ENCODE measurements around the gene ARHGEF7. TPM values are rescaled to one million over a fixed set of nuclear protein-coding genes. Genes with fewer than 3 reads are reported as not detected.
"Not testable (repeated sequence)": the region's sequence is repeated elsewhere in the genome, so short reads cannot be mapped to it uniquely, and the experiment has no call there.

The ARHGEF7 gene
- total RNA-seq, 4 donors from 2014 or later = 42.8 to 125 (median 61.1) TPM

- WGBS, 2 donors = 97 to 98% methylated on average over 6 of the region's 6 CpGs
- peak in 1 of 2 donors; percentile 1 for DNase-seq (ENCODE audit: low spot score in 2 of 2)
- H3K4me3 ChIP-seq (ENCODE audit: low read depth, poor library complexity, severe bottlenecking) = no peak overlapping the region
- intact Hi-C loops (cut with DNase I; ENCODE audit: low total_unique reads) = no loop called here
- TF ChIP-seq, protein P1, sequence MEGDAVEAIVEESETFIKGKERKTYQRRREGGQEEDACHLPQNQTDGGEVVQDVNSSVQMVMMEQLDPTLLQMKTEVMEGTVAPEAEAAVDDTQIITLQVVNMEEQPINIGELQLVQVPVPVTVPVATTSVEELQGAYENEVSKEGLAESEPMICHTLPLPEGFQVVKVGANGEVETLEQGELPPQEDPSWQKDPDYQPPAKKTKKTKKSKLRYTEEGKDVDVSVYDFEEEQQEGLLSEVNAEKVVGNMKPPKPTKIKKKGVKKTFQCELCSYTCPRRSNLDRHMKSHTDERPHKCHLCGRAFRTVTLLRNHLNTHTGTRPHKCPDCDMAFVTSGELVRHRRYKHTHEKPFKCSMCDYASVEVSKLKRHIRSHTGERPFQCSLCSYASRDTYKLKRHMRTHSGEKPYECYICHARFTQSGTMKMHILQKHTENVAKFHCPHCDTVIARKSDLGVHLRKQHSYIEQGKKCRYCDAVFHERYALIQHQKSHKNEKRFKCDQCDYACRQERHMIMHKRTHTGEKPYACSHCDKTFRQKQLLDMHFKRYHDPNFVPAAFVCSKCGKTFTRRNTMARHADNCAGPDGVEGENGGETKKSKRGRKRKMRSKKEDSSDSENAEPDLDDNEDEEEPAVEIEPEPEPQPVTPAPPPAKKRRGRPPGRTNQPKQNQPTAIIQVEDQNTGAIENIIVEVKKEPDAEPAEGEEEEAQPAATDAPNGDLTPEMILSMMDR (IDR thresholded peaks at IDR 0.05) = no peak
- no peak for TF ChIP-seq POLR2A (IDR thresholded peaks at IDR 0.05)
These were observed 68.1 kb downstream of the ARHGEF7 start for GRCh38 chr13:111183087-111183645.

- no peak for DNase-seq (ENCODE audit: low spot score in 2 of 2)
- intact Hi-C loops (cut with DNase I; ENCODE audit: low total_unique reads) = no loop called here
- no peak overlapping the region for H3K4me3 ChIP-seq (ENCODE audit: low read depth, poor library complexity, severe bottlenecking)
- WGBS, 2 donors = 78 to 86% methylated on average over 10 of the region's 10 CpGs
- TF ChIP-seq POLR2A (IDR thresholded peaks at IDR 0.05) = no peak
- TF ChIP-seq, protein P1 (IDR thresholded peaks at IDR 0.05) = no peak
These were observed 68.8 kb downstream of the ARHGEF7 start for GRCh38 chr13:111183959-111184358.

DNA sequence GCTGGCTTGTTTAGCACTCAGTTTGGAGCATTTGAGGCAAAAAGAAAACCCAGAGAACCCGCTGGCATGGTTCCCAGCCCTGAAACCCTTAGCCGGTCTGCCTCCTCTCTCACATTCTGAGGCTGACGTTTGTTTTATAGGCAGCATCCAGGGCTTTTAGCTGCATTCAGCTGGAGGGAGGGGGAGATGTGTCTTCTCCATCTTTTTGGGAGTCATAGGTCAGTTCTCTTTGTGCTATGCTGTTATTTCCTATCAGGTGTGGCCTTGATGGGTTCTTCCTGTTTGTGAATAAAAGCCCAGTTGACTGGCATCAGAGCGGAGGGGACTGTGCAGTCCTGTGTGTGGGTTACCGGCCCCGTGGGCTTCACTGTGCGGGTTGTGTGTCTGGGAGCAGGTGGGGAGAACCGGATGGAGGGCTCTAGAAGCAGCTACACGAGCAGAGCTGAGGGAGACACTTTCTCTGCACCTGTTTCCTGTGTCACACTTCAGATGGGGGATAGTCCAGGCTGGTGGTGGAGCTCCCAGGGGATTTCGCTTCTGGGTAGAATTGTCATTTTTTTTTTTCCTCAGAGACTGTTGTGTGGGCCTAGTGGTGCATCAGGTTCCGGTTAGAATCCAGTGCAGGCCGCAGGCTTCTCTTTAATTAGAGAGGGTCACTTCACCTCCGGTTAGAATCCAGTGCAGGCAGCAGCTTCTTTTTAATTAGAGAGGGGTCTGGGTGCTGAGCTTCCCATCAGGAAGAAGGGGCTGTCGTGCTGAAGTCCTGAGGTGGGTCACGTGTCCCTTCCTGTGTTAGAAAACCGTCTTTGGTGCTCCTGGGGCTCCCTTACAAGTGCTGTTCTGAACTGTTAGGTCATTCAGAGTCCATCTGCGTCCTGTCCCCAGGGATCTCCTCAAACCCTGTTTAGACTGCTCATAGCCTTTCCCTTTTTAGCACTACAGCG lies 69.6 kb downstream of the ARHGEF7 start:
- TF ChIP-seq, protein P1 (IDR thresholded peaks at IDR 0.05) = no peak
- TF ChIP-seq POLR2A (IDR thresholded peaks at IDR 0.05) = no peak
- DNase-seq (ENCODE audit: low spot score in 2 of 2) = no peak
- intact Hi-C loops (cut with DNase I; ENCODE audit: low total_unique reads) = no loop called here
- 65 to 75% methylated on average over 18 of the region's 18 CpGs for WGBS, 2 donors
- no peak overlapping the region for H3K4me3 ChIP-seq (ENCODE audit: low read depth, poor library complexity, severe bottlenecking)

DNA sequence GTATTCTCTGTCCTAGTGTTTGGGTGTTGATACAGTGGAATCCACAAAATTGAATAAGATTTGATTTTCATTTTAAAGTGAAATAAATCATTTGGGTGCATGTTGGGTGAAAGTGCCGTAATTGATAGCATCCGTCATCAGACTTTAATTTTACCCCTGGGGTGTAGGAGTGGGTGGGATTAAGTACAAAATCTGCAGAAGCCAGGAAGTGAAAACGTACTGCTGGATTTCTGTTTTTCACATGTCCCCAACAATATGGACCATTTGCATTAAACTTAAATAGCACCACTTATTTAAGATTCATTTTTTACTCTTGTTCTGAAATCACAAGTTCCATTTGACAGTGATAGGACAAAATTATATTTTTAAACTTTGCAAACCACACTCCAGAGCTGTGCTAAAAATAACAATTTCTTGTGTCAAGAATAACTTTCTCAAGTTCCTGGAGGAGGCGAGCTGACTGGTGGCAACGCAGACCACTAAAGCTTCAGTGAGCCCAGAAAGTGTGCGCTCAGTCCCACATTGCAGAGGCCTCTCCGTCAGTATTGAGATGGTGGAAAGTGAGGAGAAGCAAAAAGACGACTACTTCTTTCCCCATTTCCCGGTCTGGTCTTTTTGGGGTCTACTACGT lies 71.3 kb downstream of the ARHGEF7 start:
- TF ChIP-seq, protein P1 (IDR thresholded peaks at IDR 0.05) = no peak
- TF ChIP-seq POLR2A (IDR thresholded peaks at IDR 0.05) = no peak
- intact Hi-C loops (cut with DNase I; ENCODE audit: low total_unique reads) = no loop called here
- H3K4me3 ChIP-seq (ENCODE audit: low read depth, poor library complexity, severe bottlenecking) = no peak overlapping the region
- WGBS, 2 donors = 73 to 82% methylated on average over 10 of the region's 10 CpGs
- no peak for DNase-seq (ENCODE audit: low spot score in 2 of 2)

DNA sequence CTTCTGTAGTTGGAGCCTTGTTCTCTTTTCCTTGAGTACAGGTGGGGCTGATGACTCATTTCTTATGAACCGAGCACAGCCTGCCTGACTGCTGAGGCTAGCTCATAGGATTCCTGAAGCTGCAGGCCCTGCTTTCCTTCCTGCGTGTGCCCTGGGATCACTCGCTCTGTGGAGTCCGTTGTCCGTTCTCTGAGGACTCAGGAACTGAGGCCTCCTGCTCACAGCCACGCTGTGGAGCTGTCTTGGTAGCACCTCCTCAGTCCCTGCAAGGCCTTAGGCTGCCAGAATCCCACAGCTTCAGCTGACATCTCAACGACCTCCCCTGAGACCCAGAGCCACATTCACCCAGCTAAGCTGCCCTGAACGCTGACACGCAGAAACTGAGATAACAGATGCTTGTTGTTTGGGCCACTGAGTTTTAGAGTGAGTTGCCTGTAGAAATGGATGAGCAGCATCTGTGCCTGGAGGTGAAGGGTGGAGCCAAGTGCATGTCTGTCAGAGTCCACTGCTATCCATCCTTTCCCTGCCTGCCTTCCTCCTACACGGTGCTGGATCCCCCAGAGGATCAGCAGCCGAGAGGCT lies 72.9 kb downstream of the ARHGEF7 start:
- intact Hi-C loops (cut with DNase I; ENCODE audit: low total_unique reads) = no loop called here
- DNase-seq (ENCODE audit: low spot score in 2 of 2) = no peak
- H3K4me3 ChIP-seq (ENCODE audit: low read depth, poor library complexity, severe bottlenecking) = no peak overlapping the region
- whole genome bisulfite sequencing, 2 donors = 45% methylated on average over 11 of the region's 11 CpGs
- TF ChIP-seq POLR2A (IDR thresholded peaks at IDR 0.05) = no peak
- TF ChIP-seq, protein P1 (IDR thresholded peaks at IDR 0.05) = no peak

DNA sequence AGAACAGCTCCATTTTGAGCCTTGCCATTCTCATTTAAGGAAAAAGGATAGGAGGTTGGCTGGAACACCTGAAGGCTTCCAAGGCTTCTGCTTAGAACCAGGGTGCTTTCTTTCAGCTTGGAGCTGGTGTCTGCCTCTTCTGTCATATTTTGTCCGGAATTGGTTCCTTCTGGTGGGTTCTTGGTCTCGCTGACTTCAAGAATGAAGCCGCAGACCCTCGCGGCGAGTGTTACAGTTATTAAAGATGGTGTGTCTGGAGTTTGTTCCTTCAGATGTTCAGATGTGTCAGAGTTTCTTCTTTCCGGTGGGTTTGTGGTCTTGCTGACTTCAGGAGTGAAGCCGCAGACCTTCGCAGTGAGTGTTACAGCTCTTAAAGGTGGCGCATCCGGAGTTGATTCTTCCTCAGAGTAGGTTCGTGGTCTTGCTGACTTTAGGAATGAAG lies 74.0 kb downstream of the ARHGEF7 start:
- DNase-seq (ENCODE audit: low spot score in 2 of 2); H3K4me3 ChIP-seq (ENCODE audit: low read depth, poor library complexity, severe bottlenecking); intact Hi-C loops (cut with DNase I; ENCODE audit: low total_unique reads): not testable (repeated sequence)
- WGBS, 2 donors = 94% methylated on average over 12 of the region's 12 CpGs

- DNase-seq (ENCODE audit: low spot score in 2 of 2); H3K4me3 ChIP-seq (ENCODE audit: low read depth, poor library complexity, severe bottlenecking); intact Hi-C loops (cut with DNase I; ENCODE audit: low total_unique reads): not testable (repeated sequence)
- whole genome bisulfite sequencing, 2 donors = 93 to 97% methylated on average over 9 of the region's 9 CpGs
These were observed 74.4 kb downstream of the ARHGEF7 start for GRCh38 chr13:111189516-111189915.

- intact Hi-C loops (cut with DNase I; ENCODE audit: low total_unique reads); DNase-seq (ENCODE audit: low spot score in 2 of 2); H3K4me3 ChIP-seq (ENCODE audit: low read depth, poor library complexity, severe bottlenecking): not testable (repeated sequence)
- WGBS, 2 donors = 71 to 87% methylated on average over 5 of the region's 5 CpGs
These were observed 78.1 kb downstream of the ARHGEF7 start for GRCh38 chr13:111193223-111193622.

Data from lower leg skin (tissue), 4 donors.